T47D (cell line): ENCODE results near the gene PILRB.
"Not testable (repeated sequence)": the region's sequence is repeated elsewhere in the genome, so short reads cannot be mapped to it uniquely, and the experiment has no call there.

Source experiments
- DNase-seq, 2 experiments: peaks; one replicate each; pipeline versions ENCODE4 v3.0.0 to v3.0.0-alpha.2; 2011 to 2012; ENCODE audit warnings: low read depth in 1 of 2, low spot score in 1 of 2
- JUND ChIP-seq: IDR thresholded peaks from 2 replicates; pipeline ENCODE4 v1.6.1; 2012; ENCODE audit warnings: low read depth
- in situ Hi-C: cut with HindIII; loops from 2 replicates; pipeline ENCODE4 v1.10.0; 2016; ENCODE audit warnings: low sequenced_read_pairs, low pct_unique_long_range_greater_than_20kb

PILRB gene

GRCh38 chr7:100346921-100347320, 11.0 kb upstream of the PILRB start:
- no peak for TF ChIP-seq JUND
- DNase-seq: no peak
- in situ Hi-C loops: no loop called here

GRCh38 chr7:100348805-100349204, 9.1 kb upstream of the PILRB start:
- TF ChIP-seq JUND: no peak
- in situ Hi-C loops: no loop called here
- no peak for DNase-seq

DNA sequence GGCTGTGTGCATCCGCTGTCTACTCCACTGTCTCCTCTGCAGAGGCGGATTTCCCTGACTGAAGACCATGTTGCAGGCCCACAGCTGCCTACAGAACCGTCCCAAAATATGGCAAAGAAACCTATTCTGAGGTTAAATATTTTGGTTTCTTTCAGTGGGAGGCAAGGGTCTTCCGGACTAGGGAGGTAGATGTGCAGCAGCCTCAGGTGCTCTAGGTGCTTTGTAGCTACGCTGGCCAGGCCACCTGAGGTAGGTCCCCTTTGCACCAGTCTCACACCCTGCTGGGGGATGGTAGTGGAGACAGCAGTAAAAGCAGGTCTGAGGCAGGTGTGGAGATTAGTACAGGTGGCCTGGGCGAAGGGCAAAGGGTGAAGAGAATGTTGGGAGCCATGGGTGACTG, 8.2 kb upstream of the PILRB start:
- TF ChIP-seq JUND: no peak
- in situ Hi-C loops: no loop called here
- DNase-seq: no peak

GRCh38 chr7:100351657-100352058, 6.3 kb upstream of the PILRB start:
- in situ Hi-C loops: no loop called here

GRCh38 chr7:100352230-100352781, 5.6 kb upstream of the PILRB start:
- DNase-seq, in situ Hi-C loops: not testable (repeated sequence)

More at GRCh38 chr7:100351657-100352058, 6.3 kb upstream of the PILRB start:
- no peak for DNase-seq
- no peak for TF ChIP-seq JUND

- DNase-seq: no peak
- no peak for TF ChIP-seq JUND
- in situ Hi-C loops: no loop called here
These were observed 4.8 kb upstream of the PILRB start for GRCh38 chr7:100352984-100353684.

DNA sequence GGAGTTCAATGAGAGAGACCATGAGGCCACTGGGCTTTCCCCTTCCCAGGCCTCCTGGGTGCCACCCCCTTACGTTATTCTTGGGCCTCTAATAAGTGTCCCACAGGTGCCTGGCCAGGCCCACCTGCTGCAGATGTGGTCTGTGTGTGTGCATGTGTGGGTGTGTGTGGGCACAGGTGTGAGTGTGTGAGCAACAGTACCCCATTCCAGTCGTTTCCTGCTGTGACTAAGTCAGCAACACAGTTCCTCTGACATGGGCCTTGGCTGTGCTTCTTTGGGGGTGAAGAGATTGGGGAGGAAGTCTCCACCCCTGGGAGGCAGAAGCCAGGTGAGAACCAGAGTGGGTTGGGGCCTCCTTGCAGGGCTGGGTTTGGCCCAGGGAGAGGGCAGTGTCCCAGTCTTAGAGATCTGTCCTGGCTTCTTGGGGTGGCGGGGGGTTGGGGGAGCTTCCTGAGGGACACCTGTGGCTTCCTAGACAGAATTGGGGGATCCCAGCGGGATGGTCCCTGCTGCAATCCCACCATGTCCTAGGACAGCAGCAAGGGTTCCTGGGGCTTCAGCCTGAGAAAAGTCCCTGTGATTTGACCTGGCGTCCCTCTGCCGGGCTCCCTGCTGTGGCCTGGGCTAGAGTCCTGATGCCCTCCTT, 4.1 kb upstream of the PILRB start:
- no peak for TF ChIP-seq JUND
- no peak for DNase-seq
- in situ Hi-C loops: no loop called here

DNA sequence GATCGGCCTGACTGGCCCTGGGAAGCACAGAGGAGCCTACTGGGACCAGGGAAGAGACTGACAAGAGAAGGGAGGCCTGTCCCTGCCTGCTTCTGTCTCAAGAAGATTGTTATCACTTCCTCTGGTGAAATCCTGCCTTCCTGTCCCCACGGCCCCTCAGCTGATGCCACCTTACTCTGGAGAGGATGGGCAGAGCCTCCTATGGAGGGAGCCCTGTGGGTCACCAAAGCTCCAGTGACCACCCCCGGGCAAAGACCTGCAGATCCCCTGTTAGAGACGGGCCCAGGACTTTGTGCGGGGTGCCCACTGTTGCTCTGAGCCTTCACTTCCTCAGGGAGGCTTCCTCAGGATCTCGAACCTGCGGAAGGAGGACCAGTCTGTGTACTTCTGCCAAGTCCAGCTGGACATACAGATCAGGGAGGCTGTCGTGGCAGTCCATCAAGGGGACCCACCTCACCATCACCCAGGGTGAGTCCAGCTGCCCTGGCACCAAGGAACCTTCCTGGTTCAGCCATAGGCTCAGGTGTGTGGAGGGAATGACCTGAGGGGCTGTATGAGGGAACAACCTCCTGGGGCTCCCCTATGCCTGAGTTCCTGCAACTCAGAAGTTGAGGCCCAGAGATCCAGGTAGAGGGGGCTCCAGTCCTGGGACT, 1.4 kb upstream of the PILRB start:
- DNase-seq: no peak
- no peak for TF ChIP-seq JUND
- in situ Hi-C loops: no loop called here

DNA sequence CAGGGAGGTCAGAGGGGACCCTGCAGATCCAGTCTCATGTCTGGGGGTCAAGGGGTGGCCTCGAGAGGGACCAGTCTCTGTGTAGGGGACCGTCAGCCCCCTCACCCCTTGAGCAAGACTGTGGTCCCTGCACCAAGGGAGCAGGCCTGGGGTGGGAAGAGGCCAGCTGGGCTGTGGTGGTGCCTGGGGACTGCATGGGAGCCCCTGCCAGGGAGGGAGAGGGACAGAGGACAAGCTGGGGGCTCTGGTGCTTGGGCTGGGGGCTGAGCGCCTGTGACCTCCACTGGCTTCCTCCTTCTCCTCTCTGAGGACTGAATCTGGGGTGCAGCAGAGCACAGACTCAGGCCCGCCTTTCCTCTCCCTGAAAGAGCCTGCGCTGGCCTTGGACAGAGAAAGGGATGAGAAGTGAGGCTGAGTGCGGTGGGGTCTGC, 771 bp upstream of the PILRB start:
- no peak for DNase-seq
- in situ Hi-C loops: no loop called here
- no peak for TF ChIP-seq JUND

- in situ Hi-C loops: no loop called here
These were observed 918 bp downstream of the PILRB start for GRCh38 chr7:100358857-100359212.

DNA sequence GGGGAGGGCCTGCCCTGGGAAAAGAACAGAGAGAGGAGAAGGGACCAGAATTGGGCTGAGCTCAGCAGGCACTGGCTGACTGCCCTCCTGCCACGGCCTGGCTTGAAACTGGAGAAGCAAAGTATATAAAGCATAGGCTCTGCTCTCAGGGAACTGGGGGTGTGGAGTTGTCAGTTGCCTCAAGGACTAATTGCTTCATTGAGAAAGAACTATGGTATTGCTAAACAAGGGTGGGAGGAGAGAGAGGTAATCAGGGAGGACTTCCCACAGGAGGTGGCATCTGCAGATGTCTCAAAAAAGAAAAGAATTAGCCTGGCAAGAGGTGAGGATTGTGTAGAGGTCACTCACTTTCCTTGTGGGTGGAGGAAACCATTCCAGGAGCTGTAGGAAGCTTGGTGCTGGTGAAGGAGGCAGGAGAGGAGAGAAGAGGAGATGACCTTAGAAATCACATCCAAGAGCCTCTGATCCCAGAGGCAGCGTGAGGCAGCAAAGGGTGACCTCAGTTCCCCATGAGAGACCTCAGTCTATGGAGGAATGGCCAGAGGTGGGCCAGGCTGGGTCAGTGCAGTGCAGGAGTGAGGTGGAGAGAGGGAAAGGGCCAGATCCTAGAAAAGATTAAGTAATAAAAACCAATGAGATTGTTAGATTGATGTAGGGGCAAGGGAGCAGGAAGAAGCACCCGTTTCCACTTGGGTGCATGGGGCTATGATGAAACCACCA, 2.4 kb downstream of the PILRB start:
- no peak for TF ChIP-seq JUND
- no peak for DNase-seq
- in situ Hi-C loops: no loop called here

More at GRCh38 chr7:100358857-100359212, 918 bp downstream of the PILRB start:
- no peak for DNase-seq
- no peak for TF ChIP-seq JUND

DNA sequence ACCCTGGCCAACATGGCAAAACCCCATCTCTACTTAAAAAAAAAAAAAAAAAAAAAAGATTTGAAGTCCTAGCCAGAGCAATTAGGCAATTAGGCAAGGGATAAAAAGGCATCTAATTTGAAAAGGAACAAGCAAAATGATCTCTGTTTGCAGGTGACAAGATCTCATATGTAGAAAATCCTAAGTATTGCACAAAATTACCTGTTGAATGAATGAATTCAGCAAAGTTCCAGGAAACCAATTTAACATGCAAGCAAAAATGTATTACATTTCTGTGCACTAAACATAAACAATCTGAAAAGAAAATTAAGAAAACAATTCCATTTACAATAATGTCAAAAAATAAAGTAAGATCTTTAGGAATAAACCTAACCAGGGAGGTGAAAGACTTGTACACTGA, 5.2 kb downstream of the PILRB start:
- DNase-seq: no peak
- in situ Hi-C loops: no loop called here
- no peak for TF ChIP-seq JUND

DNA sequence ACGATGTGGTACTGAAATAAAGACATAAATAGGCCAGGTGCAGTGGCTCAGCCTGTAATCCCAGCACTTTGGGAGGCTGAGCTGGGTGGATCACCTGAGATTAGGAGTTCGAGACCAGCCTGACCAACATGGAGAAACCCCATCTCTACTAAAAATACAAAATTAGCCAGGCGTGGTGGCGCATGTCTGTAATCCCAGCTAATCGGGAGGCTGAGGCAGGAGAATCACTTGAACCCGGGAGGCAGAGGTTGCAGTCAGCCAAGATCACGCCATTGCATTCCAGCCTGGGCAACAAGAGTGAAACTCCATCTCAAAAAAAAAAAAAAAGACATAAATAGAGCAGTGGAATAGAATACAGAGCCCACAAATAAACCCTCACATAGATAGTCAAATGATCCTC, 5.9 kb downstream of the PILRB start:
- in situ Hi-C loops, DNase-seq: not testable (repeated sequence)
